Central memory CD4-positive, alpha-beta T cell (primary cell): ENCODE data around the gene CTDSPL2.
"Not testable (repeated sequence)": the region's sequence is repeated elsewhere in the genome, so short reads cannot be mapped to it uniquely, and the experiment has no call there.

Experiments used
- DNase-seq: peaks from one replicate; pipeline ENCODE4 v3.0.0; 2022

The CTDSPL2 gene

GRCh38 chr15:44541282-44541958, 114.0 kb downstream of the CTDSPL2 start:
- DNase-seq = no peak

GRCh38 chr15:44542596-44542995, 115.2 kb downstream of the CTDSPL2 start:
- no peak for DNase-seq

- DNase-seq = not testable (repeated sequence)
Observed at GRCh38 chr15:44544745-44545144, 117.3 kb downstream of the CTDSPL2 start.

- DNase-seq = no peak
Observed at GRCh38 chr15:44545913-44546802, 118.7 kb downstream of the CTDSPL2 start.

GRCh38 chr15:44549152-44549551, 121.7 kb downstream of the CTDSPL2 start:
- DNase-seq = not testable (repeated sequence)

GRCh38 chr15:44550256-44550655, 122.8 kb downstream of the CTDSPL2 start:
- peak; percentile 33 for DNase-seq

- DNase-seq = no peak
Observed at GRCh38 chr15:44550734-44551133, 123.3 kb downstream of the CTDSPL2 start.

GRCh38 chr15:44554934-44555723, 127.7 kb downstream of the CTDSPL2 start:
- DNase-seq = no peak

- DNase-seq = peak; percentile 37
Observed at GRCh38 chr15:44560926-44561325, 133.5 kb downstream of the CTDSPL2 start.

- DNase-seq = no peak
Observed at GRCh38 chr15:44565387-44566154, 138.1 kb downstream of the CTDSPL2 start.

GRCh38 chr15:44566155-44566540, 138.7 kb downstream of the CTDSPL2 start:
- no peak for DNase-seq

- no peak for DNase-seq
Observed at GRCh38 chr15:44568338-44568737, 140.9 kb downstream of the CTDSPL2 start.

GRCh38 chr15:44569316-44569715, 141.9 kb downstream of the CTDSPL2 start:
- DNase-seq = no peak

- no peak for DNase-seq
Observed at GRCh38 chr15:44570361-44570760, 142.9 kb downstream of the CTDSPL2 start.

GRCh38 chr15:44573386-44573785, 146.0 kb downstream of the CTDSPL2 start:
- no peak for DNase-seq

GRCh38 chr15:44574734-44575133, 147.3 kb downstream of the CTDSPL2 start:
- DNase-seq = no peak
